Liver (tissue), 9 donors: Measurements from ENCODE around the gene CTTNBP2. TPM values are rescaled to one million over a fixed set of nuclear protein-coding genes. Genes with fewer than 3 reads are reported as not detected.
A peak's percentile ranks its signal among the peaks of the same experiment; 100 is the strongest.

Source experiments
- DNase-seq: peaks from one replicate; pipeline ENCODE4 v3.0.0-alpha.2; 2017; ENCODE audit warnings: low spot score
- H3K27ac ChIP-seq, 2 donors: one replicate each; pipeline ENCODE4 v1.7.0; 2013; ENCODE audit warnings: inconsistent platforms in 2 of 2, low read length in 2 of 2, control low read depth in 1 of 2, low read depth in 1 of 2, mild to moderate bottlenecking in 1 of 2
- H3K27me3 ChIP-seq, 4 donors: one replicate each; pipeline versions ENCODE4 v1.6.1 to v1.7.0; 2013; ENCODE audit warnings: low read length in 3 of 4, inconsistent platforms in 1 of 4, mild to moderate bottlenecking in 1 of 4, moderate library complexity in 1 of 4; ENCODE audit not compliant: control insufficient read depth in 4 of 4, insufficient read depth in 4 of 4
- H3K36me3 ChIP-seq, 4 donors: one replicate each; pipeline versions ENCODE4 v1.6.1 to v1.7.0; 2013; ENCODE audit warnings: low read length in 3 of 4, mild to moderate bottlenecking in 3 of 4, low read depth in 1 of 4, moderate library complexity in 1 of 4; ENCODE audit not compliant: control insufficient read depth in 4 of 4, insufficient read depth in 3 of 4
- H3K4me1 ChIP-seq, 4 donors: one replicate each; pipeline versions ENCODE4 v1.6.1 to v1.7.0; 2013; ENCODE audit warnings: low read length in 3 of 4, mild to moderate bottlenecking in 3 of 4, moderate library complexity in 1 of 4; ENCODE audit not compliant: control insufficient read depth in 4 of 4, insufficient read depth in 4 of 4
- H3K4me3 ChIP-seq, 3 donors: one replicate each; pipeline versions ENCODE4 v1.6.1 to v1.7.0; 2013; ENCODE audit warnings: low read length in 3 of 3, control low read depth in 1 of 3, low read depth in 1 of 3, mild to moderate bottlenecking in 1 of 3
- H3K9ac ChIP-seq, 2 donors: one replicate each; pipeline ENCODE4 v1.7.0; 2013; ENCODE audit warnings: low read length in 2 of 2, mild to moderate bottlenecking in 2 of 2, moderate library complexity in 2 of 2, control low read depth in 1 of 2, low read depth in 1 of 2
- H3K9me3 ChIP-seq, 4 donors: one replicate each; pipeline versions ENCODE4 v1.6.1 to v1.7.0; 2013; ENCODE audit warnings: low read length in 3 of 4; ENCODE audit not compliant: control insufficient read depth in 4 of 4
- FOXA1 ChIP-seq: IDR thresholded peaks from 2 replicates; pipeline ENCODE4 v1.6.1; 2016; ENCODE audit warnings: antibody characterized with exemption
- FOXA2 ChIP-seq: IDR thresholded peaks from 2 replicates; pipeline ENCODE4 v1.6.1; 2016; ENCODE audit warnings: antibody characterized with exemption
- HNF4A ChIP-seq, 2 donors: conservative IDR thresholded peaks; 2 replicates each; pipeline ENCODE4 v1.6.1; 2016; ENCODE audit warnings: antibody characterized with exemption in 2 of 2, mild to moderate bottlenecking in 2 of 2
- HNF4G ChIP-seq: IDR thresholded peaks from 2 replicates; pipeline ENCODE4 v1.6.1; 2016; ENCODE audit warnings: antibody characterized with exemption
- JUND ChIP-seq, 2 donors: IDR thresholded peaks; 2 replicates each; pipeline ENCODE4 v1.6.1; 2016; ENCODE audit warnings: antibody characterized with exemption in 2 of 2
- NR2F2 ChIP-seq: IDR thresholded peaks from 2 replicates; pipeline ENCODE4 v1.6.1; 2016; ENCODE audit warnings: antibody characterized with exemption
- RAD21 ChIP-seq, 2 donors: IDR thresholded peaks; 2 replicates each; pipeline ENCODE4 v1.6.1; 2016; ENCODE audit warnings: antibody characterized with exemption in 2 of 2, mild to moderate bottlenecking in 2 of 2
- RXRA ChIP-seq, 2 donors: IDR thresholded peaks; 2 replicates each; pipeline ENCODE4 v1.6.1; 2017 to 2018; ENCODE audit warnings: antibody characterized with exemption in 2 of 2, mild to moderate bottlenecking in 1 of 2
- SP1 ChIP-seq: IDR thresholded peaks from 2 replicates; pipeline ENCODE4 v1.6.1; 2018; ENCODE audit warnings: antibody characterized with exemption, mild to moderate bottlenecking
- TAF1 ChIP-seq: conservative IDR thresholded peaks from 2 replicates; pipeline ENCODE4 v1.6.1; 2016; ENCODE audit warnings: antibody characterized with exemption, mild to moderate bottlenecking
- YY1 ChIP-seq: IDR thresholded peaks from 2 replicates; pipeline ENCODE4 v1.6.1; 2016; ENCODE audit warnings: antibody characterized with exemption, mild to moderate bottlenecking
- WGBS: extraction: QIAGEN DNeasy Blood & Tissue Kit; methylation state at CpG from one replicate; pipeline ENCODE4 v1.1.7; 2013; 5-methylcytosine and 5-hydroxymethylcytosine counted together
- polyA plus RNA-seq, 2 donors: library from polyadenylated mRNA; stranded (reverse) in 1 of 2; unstranded in 1 of 2; fragments of 200-250 nt in 1 of 2; fragments of >200 nt in 1 of 2; fragmentation: Nextera tagmentation in 1 of 2; extraction: Ambion mirVana in 1 of 2; gene quantifications; one replicate each; pipeline versions ENCODE4 v1.2.1 to v1.2.3, GENCODE V29; 2013 to 2015
- total RNA-seq, 2 donors: library from RNA; depleted of rRNA; stranded (reverse); fragments of >200 nt; gene quantifications; one replicate each; pipeline ENCODE4 v1.2.3, GENCODE V29; 2014
- TF ChIP-seq, protein P1 (sequence below): fragments of 150-350 bp; IDR thresholded peaks from 2 replicates; pipeline ENCODE4 v1.5.1; 2017; ENCODE audit warnings: improper control_type of control experiment, low read depth, low read length; ENCODE audit not compliant: missing input control
- TF ChIP-seq, protein P2 (sequence below): IDR thresholded peaks from 2 replicates; pipeline ENCODE4 v1.6.1; 2016; ENCODE audit warnings: antibody characterized with exemption
- TF ChIP-seq, protein P3 (sequence below): IDR thresholded peaks from 2 replicates; pipeline ENCODE4 v1.6.1; 2016; ENCODE audit warnings: antibody characterized with exemption
- donor health status: healthy.
- donor health status: healthy.
- donor health status: healthy.
- donor health status: healthy.
- donor health status: healthy.

The CTTNBP2 gene
- total and polyA plus RNA-seq, 4 donors, result 1.2 to 1.7 (median 1.5) TPM

DNA sequence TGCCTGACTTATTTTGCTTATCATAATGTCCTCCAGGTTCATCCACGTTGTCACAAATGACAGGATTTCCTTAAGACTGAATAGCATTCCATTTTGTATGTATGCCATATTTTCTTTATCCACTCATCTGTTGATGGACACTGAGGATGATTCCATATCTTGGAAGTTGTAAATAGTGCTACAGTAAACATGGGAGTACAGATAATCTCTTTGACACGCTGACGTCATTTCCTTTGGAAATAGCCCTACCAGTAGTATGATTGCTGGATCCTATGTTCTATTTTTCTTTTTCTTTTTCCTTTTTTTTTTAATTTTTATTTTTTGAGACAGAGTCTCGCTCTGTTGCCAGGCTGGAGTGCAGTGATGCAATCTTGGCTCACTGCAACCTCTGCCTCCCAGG, 167.6 kb downstream of the CTTNBP2 start:
- Histone ChIP-seq H3K27ac (no peak overlapping the region), H3K27me3 (no peaks in the 10 kb centered on the region), H3K9me3 (no peaks in the 10 kb centered on the region), H3K4me3 (no peak overlapping the region), H3K36me3 (no peaks in the 10 kb centered on the region), H3K4me1 (no peaks in the 10 kb centered on the region), H3K9ac (no peak overlapping the region)
- no peak for DNase-seq
- no peak for TF ChIP-seq HNF4A (conservative IDR thresholded peaks at IDR 0.05)
- TF ChIP-seq, protein P1, sequence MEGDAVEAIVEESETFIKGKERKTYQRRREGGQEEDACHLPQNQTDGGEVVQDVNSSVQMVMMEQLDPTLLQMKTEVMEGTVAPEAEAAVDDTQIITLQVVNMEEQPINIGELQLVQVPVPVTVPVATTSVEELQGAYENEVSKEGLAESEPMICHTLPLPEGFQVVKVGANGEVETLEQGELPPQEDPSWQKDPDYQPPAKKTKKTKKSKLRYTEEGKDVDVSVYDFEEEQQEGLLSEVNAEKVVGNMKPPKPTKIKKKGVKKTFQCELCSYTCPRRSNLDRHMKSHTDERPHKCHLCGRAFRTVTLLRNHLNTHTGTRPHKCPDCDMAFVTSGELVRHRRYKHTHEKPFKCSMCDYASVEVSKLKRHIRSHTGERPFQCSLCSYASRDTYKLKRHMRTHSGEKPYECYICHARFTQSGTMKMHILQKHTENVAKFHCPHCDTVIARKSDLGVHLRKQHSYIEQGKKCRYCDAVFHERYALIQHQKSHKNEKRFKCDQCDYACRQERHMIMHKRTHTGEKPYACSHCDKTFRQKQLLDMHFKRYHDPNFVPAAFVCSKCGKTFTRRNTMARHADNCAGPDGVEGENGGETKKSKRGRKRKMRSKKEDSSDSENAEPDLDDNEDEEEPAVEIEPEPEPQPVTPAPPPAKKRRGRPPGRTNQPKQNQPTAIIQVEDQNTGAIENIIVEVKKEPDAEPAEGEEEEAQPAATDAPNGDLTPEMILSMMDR, result no peak
- TF ChIP-seq FOXA1, result no peak
- TF ChIP-seq RXRA (IDR thresholded peaks at IDR 0.05), result no peak
- TF ChIP-seq JUND (IDR thresholded peaks at IDR 0.05), result no peak
- TF ChIP-seq TAF1, result no peak
- TF ChIP-seq, protein P2, sequence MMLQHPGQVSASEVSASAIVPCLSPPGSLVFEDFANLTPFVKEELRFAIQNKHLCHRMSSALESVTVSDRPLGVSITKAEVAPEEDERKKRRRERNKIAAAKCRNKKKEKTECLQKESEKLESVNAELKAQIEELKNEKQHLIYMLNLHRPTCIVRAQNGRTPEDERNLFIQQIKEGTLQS, result no peak
- no peak for TF ChIP-seq HNF4G
- no peak for TF ChIP-seq SP1
- no peak for TF ChIP-seq RAD21 (IDR thresholded peaks at IDR 0.05)
- 83% methylated on average over 4 of the region's 4 CpGs for WGBS

DNA sequence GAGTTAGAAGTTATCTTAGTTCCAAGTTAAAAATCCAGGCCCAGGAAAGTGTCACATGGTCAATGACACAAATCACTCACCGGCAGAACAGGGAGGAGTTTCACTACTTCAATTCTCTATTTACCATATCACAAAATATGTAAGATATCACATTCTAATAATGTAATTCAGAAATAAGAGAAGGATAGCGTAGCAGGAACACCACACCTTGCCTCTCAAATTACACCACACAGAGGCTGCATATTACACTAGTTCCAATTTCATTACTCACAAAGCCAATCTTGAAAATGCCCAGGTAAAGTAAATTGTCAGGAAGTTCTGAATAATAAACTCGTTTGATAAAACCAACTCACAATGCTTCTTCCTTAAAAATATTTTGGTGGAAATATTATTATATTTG, 169.2 kb downstream of the CTTNBP2 start:
- Histone ChIP-seq H3K36me3 (no peaks in the 10 kb centered on the region), H3K27ac (no peak overlapping the region), H3K27me3 (no peaks in the 10 kb centered on the region), H3K9me3 (no peaks in the 10 kb centered on the region), H3K4me3 (no peak overlapping the region), H3K9ac (no peak overlapping the region), H3K4me1 (no peaks in the 10 kb centered on the region)
- DNase-seq, result no peak
- 81% methylated on average over 3 of the region's 3 CpGs for WGBS
- TF ChIP-seq RAD21 (IDR thresholded peaks at IDR 0.05) (no peak), HNF4A (conservative IDR thresholded peaks at IDR 0.05) (no peak), YY1 (no peak), FOXA2 (no peak), NR2F2 (no peak)
- TF ChIP-seq, protein P3, sequence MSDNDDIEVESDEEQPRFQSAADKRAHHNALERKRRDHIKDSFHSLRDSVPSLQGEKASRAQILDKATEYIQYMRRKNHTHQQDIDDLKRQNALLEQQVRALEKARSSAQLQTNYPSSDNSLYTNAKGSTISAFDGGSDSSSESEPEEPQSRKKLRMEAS, result no peak
- TF ChIP-seq, protein P1, result no peak

DNA sequence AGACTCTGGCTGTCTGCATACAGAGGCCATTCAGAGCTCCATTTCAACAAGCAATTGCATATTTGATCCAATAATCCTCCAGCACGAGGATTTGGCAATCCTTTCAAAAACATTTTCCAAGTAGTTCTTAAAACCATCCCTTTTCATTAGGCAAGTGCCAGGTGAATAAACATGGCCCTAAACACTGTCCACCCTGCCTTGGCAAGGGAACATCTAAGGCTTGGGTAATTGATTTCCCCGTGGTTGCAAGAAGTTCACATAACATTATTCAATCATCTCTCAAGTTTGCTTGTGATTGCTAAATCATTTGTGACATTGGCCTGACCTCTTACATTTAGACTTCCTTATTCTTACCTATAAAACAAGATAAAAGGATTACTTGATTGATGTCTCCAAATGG, 175.2 kb downstream of the CTTNBP2 start:
- H3K27ac ChIP-seq, result no peak overlapping the region
- TF ChIP-seq, protein P3, result peak; percentile 21
- peak in 1 of 2 donors; percentile 27 for TF ChIP-seq HNF4A (conservative IDR thresholded peaks at IDR 0.05)
- peak; percentile 10 for TF ChIP-seq FOXA2
- TF ChIP-seq RAD21 (IDR thresholded peaks at IDR 0.05), result no peak
- TF ChIP-seq HNF4G, result no peak
- peak in 1 of 2 donors; percentile 21 for TF ChIP-seq RXRA (IDR thresholded peaks at IDR 0.05)
- peak; percentile 32 for TF ChIP-seq YY1
- WGBS, result 32% methylated on average over 2 of the region's 2 CpGs

More for the DNA sequence above, 175.2 kb downstream of the CTTNBP2 start:
- H3K4me1 ChIP-seq, result peaks cover 0 to 2% (median 0%) of the 10 kb centered on the region in 4 donors
- H3K4me3 ChIP-seq, result no peak overlapping the region
- H3K36me3 ChIP-seq, result no peaks in the 10 kb centered on the region
- H3K9me3 ChIP-seq, result no peaks in the 10 kb centered on the region
- H3K27me3 ChIP-seq, result no peaks in the 10 kb centered on the region
- no peak for DNase-seq
- no peak overlapping the region for H3K9ac ChIP-seq
